ENCODE measurements around the gene LILRB5. TPM values are rescaled to one million over a fixed set of nuclear protein-coding genes. Genes with fewer than 3 reads are reported as not detected.

The LILRB5 gene
- total RNA-seq, 4 donors from 2014 or later, result 8.3 to 49.5 (median 17.0) TPM

DNA sequence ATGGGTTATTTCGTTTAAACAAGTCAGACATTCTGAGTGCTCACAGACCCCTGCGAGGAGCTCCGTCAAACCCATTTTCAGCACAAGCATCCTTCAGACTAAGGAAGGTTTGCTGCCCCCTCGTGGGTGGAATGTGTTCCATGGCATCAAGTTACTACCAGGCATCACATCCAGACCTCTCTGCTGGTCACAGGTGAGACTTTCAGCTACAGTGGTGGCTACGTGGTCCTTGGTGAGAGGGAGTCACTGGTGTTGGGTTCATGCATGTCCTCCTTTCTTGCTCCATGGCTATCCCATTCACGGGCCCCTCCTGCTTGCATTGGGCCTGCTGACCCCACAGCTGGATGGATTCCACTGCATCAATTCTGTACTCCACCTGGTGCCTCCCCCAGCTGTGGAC lies 9.1 kb upstream of the LILRB5 start:
- H3K4me3 ChIP-seq, result no peak overlapping the region
- 6 to 9% methylated on average over 6 of the region's 6 CpGs for WGBS, 2 donors
- H3K27me3 ChIP-seq, result no peaks in the 10 kb centered on the region
- H3K36me3 ChIP-seq, result no peaks in the 10 kb centered on the region
- no peak overlapping the region for H3K27ac ChIP-seq
- no peaks in the 10 kb centered on the region for H3K9me3 ChIP-seq
- no peaks in the 10 kb centered on the region for H3K4me1 ChIP-seq
- peak; percentile 51 to 83 for DNase-seq (ENCODE audit: low spot score in 2 of 2)
- TF ChIP-seq, protein P1, sequence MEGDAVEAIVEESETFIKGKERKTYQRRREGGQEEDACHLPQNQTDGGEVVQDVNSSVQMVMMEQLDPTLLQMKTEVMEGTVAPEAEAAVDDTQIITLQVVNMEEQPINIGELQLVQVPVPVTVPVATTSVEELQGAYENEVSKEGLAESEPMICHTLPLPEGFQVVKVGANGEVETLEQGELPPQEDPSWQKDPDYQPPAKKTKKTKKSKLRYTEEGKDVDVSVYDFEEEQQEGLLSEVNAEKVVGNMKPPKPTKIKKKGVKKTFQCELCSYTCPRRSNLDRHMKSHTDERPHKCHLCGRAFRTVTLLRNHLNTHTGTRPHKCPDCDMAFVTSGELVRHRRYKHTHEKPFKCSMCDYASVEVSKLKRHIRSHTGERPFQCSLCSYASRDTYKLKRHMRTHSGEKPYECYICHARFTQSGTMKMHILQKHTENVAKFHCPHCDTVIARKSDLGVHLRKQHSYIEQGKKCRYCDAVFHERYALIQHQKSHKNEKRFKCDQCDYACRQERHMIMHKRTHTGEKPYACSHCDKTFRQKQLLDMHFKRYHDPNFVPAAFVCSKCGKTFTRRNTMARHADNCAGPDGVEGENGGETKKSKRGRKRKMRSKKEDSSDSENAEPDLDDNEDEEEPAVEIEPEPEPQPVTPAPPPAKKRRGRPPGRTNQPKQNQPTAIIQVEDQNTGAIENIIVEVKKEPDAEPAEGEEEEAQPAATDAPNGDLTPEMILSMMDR (IDR thresholded peaks at IDR 0.05), result peak; percentile 46 to 67 (median 51)
- no peak for TF ChIP-seq EP300 (IDR thresholded peaks at IDR 0.05)
- no peak for TF ChIP-seq POLR2A (IDR thresholded peaks at IDR 0.05)

DNA sequence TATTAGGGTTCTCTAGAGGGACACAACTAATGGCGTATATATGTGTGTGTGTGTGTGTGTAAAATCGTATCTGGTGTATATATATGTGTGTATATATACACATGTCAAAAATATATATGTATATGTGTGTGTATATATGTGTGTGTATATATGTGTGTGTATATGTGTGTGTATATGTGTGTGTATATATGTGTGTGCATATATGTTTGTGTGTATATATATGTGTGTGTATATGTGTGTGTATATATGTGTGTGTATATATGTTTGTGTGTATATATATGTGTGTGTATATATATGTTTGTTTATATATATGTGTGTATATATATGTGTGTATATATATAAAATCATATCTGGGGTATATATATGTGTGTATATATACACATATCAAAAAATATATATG lies 5.4 kb upstream of the LILRB5 start:
- DNase-seq (ENCODE audit: low spot score in 2 of 2), result no peak
- TF ChIP-seq, protein P1 (IDR thresholded peaks at IDR 0.05), result no peak
- no peak for TF ChIP-seq EP300 (IDR thresholded peaks at IDR 0.05)
- no peak for TF ChIP-seq POLR2A (IDR thresholded peaks at IDR 0.05)
- Histone ChIP-seq H3K4me1 (no peaks in the 10 kb centered on the region), H3K4me3 (no peak overlapping the region), H3K27me3 (no peaks in the 10 kb centered on the region), H3K9me3 (no peaks in the 10 kb centered on the region), H3K27ac (no peak overlapping the region), H3K36me3 (no peaks in the 10 kb centered on the region)
- WGBS, 2 donors, result 86 to 87% methylated on average over 2 of the region's 2 CpGs

GRCh38 chr19:54262066-54262465 lies 5.0 kb upstream of the LILRB5 start:
- 71 to 73% methylated on average over 11 of the region's 11 CpGs for WGBS, 2 donors
- Histone ChIP-seq H3K4me3 (no peak overlapping the region), H3K27me3 (no peaks in the 10 kb centered on the region), H3K4me1 (no peaks in the 10 kb centered on the region), H3K36me3 (no peaks in the 10 kb centered on the region), H3K9me3 (no peaks in the 10 kb centered on the region), H3K27ac (no peak overlapping the region)
- no peak for DNase-seq (ENCODE audit: low spot score in 2 of 2)
- TF ChIP-seq, protein P1 (IDR thresholded peaks at IDR 0.05), result no peak
- TF ChIP-seq POLR2A (IDR thresholded peaks at IDR 0.05) (no peak), EP300 (IDR thresholded peaks at IDR 0.05) (no peak)

DNA sequence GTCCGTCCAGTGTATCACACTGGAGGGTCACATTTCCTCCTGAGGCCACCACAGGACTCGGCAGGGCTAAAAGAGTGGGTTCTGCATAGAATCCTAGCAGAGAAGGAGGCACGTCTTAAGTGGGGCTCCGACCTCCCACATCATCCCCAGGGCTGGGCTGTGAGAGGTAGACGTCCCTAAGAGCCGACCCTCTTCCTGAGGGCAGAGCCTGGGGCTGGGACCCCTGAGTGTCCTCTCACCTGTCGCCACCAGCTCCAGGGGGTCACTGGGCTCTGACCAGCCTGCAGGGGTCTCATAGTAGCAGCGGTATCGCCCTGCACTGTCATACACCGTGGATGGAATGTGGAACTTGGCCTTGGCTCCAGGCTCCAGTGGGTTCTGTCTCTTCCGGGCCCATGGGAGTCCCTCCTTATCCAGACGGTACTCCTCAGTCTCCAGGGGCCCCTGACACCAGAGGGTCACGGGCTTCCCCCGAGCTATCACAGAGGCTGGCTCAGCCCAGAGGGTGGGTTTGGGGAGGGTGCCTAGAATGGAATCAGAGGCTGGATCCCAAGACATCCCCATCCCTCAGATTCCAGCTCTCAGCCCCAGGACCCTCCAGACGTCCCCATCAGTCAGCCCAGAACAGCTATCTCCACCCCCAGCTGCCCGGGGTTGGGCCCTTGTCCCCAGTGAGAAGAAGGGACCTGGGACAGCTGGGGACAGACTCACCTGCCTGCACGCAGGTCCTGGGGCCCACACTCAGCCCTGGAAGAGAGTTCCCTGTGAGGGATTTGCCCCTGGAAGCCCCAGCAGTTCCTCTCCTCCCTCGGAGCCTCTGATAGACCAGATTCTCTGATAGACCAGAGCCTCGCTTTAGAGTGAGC lies 590 bp downstream of the LILRB5 start:
- 67 to 77% methylated on average over 13 to 17 of the region's 19 CpGs for WGBS, 2 donors
- Histone ChIP-seq H3K27ac (no peak overlapping the region), H3K36me3 (no peaks in the 10 kb centered on the region), H3K4me1 (no peaks in the 10 kb centered on the region), H3K4me3 (peak overlapping the region in 1 of 4 donors; percentile 34), H3K27me3 (peaks cover 0 to 34% of the 10 kb centered on the region in 2 donors), H3K9me3 (no peaks in the 10 kb centered on the region)
- DNase-seq (ENCODE audit: low spot score in 2 of 2), result no peak
- TF ChIP-seq, protein P1 (IDR thresholded peaks at IDR 0.05), result no peak
- no peak for TF ChIP-seq POLR2A (IDR thresholded peaks at IDR 0.05)
- TF ChIP-seq EP300 (IDR thresholded peaks at IDR 0.05), result no peak

GRCh38 chr19:54255105-54255775 lies 1.8 kb downstream of the LILRB5 start:
- H3K36me3 ChIP-seq, result no peaks in the 10 kb centered on the region
- peak overlapping the region in 1 of 4 donors; percentile 34 for H3K4me3 ChIP-seq
- TF ChIP-seq, protein P1 (IDR thresholded peaks at IDR 0.05), result no peak
- TF ChIP-seq POLR2A (IDR thresholded peaks at IDR 0.05) (no peak), EP300 (IDR thresholded peaks at IDR 0.05) (no peak)
- peaks cover 0 to 34% of the 10 kb centered on the region in 2 donors for H3K27me3 ChIP-seq
- no peaks in the 10 kb centered on the region for H3K9me3 ChIP-seq
- no peak overlapping the region for H3K27ac ChIP-seq
- no peaks in the 10 kb centered on the region for H3K4me1 ChIP-seq
- WGBS, 2 donors, result 44 to 54% methylated on average over 18 to 26 of the region's 26 CpGs
- no peak for DNase-seq (ENCODE audit: low spot score in 2 of 2)
